Activated naive CD4-positive, alpha-beta T cell treated with anti-CD3 and anti-CD28 coated beads, Interleukin-2, amount 50 U/mL, for 72 hours (primary cell): ENCODE measurements around the gene CRHR1. TPM values are rescaled to one million over a fixed set of nuclear protein-coding genes. Genes with fewer than 3 reads are reported as not detected.
"Not testable (repeated sequence)": the region's sequence is repeated elsewhere in the genome, so short reads cannot be mapped to it uniquely, and the experiment has no call there.

Source experiments
- ATAC-seq, 2 donors: fragments of 150-1000 bp; cut with Tn5 transposase; 2 replicates each; pipeline ENCODE4 v1.10.0; 2021; ENCODE audit warnings: mild to moderate bottlenecking in 2 of 2, moderate library complexity in 2 of 2
- DNase-seq, 2 donors: peaks; one replicate each; pipeline ENCODE4 v3.0.0; 2021 to 2022; ENCODE audit warnings: low spot score in 2 of 2
- H3K27ac Mint-ChIP-seq, 2 donors: one replicate each; pipeline ENCODE4 v1.8.0; 2022; ENCODE audit warnings: mild to moderate bottlenecking in 2 of 2, mixed read lengths in 2 of 2
- H3K36me3 Mint-ChIP-seq, 2 donors: one replicate each; pipeline ENCODE4 v1.8.0; 2022; ENCODE audit warnings: mixed read lengths in 2 of 2
- H3K9me3 Mint-ChIP-seq, 2 donors: one replicate each; pipeline ENCODE4 v1.8.0; 2022; ENCODE audit warnings: mixed read lengths in 2 of 2
- total RNA-seq, 2 donors: library from RNA; stranded (reverse); gene quantifications; one replicate each; pipeline ENCODE4 v1.2.3, GENCODE V29; 2022

CRHR1 gene
- total RNA-seq, 2 donors from 2014 or later: 0.32 TPM; not detected in 1

DNA sequence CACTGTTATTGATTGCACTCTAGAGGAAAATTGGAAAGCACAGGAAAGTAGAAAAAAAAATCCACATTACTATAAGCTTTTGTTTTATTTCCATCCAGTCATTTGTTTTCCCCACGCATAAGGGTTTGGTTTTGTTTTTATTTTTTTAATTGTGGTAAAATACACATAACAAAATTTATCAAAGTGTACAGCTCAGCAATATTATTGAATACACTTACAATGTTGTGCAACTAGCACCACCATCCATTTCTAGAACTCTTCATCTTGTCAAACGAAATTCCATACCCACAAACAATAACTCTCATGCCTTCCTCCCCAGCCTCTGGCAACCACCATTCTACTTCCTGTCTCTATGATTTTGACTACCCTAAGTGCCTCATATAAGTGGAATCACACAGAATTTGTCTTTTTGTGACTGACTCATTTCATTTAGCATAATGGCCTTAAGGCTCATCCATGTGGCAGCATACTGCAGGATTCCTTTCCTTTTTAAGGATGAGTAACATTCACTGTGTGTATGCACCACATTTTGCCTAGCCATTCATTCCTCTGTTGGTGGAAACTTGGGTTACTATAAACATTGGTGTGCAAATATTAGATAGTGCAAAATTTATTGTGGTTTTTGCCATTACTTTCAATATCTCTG, 71.7 kb downstream of the CRHR1 start:
- Mint-ChIP-seq H3K27ac (no peak overlapping the region), H3K9me3 (no peaks in the 10 kb centered on the region), H3K36me3 (no peaks in the 10 kb centered on the region)
- ATAC-seq: no peak
- DNase-seq: no peak

DNA sequence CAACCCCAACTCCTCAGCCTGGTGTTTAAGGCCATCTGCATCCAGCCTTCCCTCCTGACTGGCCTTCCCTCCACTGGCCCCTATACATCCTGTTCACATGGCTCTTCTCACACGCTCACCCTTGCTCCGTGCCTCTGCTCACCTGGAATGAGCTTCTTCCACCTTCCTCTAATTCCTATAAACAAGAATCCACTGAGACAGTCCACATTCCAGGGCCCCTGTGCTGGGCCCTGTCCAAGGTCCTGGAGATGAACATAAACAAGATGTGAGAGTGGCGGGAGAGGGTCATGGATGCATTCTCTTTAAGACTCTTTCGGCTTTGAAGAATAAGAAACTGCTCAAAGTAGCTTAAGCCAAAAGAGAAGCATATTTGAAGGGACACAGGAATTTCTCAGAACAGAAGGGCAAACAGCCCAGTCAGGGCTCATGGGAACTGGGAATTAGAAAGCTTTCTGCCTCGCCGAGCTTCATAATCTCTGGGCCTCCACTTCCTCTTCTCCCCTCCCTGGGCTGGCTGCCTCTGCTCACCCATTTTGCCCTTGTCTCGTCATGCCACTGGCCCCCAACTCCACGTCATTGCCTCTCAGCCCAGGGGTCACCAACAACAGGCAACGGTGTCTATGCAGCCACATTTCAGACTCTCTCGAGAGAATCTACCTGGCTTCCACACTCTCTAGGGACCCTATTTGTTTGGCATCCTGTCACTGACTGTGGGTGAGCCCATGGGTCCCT, 74.0 kb downstream of the CRHR1 start:
- H3K36me3 Mint-ChIP-seq: no peaks in the 10 kb centered on the region
- no peaks in the 10 kb centered on the region for H3K9me3 Mint-ChIP-seq
- no peak overlapping the region for H3K27ac Mint-ChIP-seq
- no peak for ATAC-seq
- DNase-seq: no peak

DNA sequence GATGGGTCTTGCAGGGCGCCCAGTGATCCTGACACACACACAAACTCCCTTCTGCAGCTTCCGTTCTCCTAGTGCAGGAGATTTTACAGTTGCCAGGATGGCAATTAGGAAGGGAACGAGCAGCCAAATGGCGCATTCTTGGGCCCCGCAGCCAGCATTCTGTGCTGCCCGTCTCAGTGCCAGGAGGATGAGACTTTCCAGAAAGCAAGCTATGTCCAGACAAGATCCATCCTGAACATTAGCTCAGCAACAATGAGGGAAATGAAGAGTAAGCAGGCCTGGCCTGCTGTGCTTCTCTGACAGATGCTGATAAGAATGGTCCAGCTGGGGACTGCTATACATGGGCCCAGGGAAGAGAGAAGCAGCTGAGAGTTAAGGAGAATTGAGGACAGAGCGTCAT, 77.0 kb downstream of the CRHR1 start:
- H3K36me3 Mint-ChIP-seq: no peaks in the 10 kb centered on the region
- no peak for DNase-seq
- ATAC-seq: no peak
- H3K9me3 Mint-ChIP-seq: no peaks in the 10 kb centered on the region
- no peak overlapping the region for H3K27ac Mint-ChIP-seq

DNA sequence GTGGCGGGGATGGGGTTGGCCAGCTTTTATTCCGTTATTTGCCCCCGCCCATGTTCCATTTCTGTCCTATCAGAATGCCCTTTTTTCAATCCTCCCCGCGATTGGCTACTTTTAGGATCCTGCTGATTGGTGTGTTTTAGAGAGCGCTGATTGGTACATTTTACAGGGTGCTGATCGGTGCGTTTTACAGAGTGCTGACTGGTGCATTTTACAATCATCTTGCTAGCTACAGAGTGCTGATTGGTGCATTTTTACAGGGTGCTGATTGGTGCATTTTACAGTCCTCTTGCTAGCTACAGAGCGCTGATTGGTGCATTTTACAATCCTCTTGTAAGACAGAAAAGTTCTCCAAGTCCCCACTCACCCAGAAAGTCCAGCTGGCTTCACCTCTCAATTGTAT, 78.0 kb downstream of the CRHR1 start:
- not testable (repeated sequence) for H3K27ac Mint-ChIP-seq, DNase-seq, ATAC-seq, H3K9me3 Mint-ChIP-seq, H3K36me3 Mint-ChIP-seq

DNA sequence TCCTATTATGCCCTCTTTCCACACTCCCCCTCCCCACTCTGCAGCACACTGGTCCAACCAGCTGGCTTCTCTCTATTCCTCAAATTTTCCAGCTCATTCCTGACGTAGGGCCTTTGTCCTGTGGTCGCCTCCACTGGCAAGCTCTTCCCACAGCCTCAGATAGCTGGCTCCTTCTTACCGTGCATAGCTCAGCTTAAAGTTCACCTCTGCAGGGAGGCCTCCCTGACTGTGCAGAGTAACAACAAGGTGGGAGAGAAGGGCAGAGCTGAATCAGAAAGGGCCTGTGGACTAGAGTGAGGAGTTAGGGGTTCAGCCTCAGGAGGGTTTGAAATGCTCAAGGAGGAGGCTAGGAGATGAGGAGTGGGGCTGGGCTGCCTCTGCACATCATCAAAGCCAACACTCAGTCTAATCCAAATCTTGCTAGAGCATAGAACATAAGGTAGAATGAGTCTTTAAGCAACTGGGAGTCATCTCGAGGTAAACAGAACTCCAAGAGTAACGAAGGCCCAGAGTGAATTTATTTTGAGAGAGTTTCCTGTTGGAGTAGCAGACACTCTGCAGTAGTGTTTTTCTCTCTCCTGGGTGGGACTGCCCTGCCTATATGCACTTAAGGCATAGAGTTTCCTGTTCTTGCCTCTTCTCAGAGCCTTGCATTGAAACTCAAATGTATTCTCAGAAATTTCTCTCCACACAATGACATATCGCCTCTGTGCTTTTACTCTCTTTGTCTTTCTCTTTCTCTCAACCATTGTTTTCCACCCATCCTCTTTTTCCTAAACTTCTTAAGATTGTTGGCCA, 79.9 kb downstream of the CRHR1 start:
- DNase-seq (no peak), ATAC-seq (no peak)
- no peaks in the 10 kb centered on the region for H3K36me3 Mint-ChIP-seq
- H3K9me3 Mint-ChIP-seq: no peaks in the 10 kb centered on the region
- no peak overlapping the region for H3K27ac Mint-ChIP-seq

DNA sequence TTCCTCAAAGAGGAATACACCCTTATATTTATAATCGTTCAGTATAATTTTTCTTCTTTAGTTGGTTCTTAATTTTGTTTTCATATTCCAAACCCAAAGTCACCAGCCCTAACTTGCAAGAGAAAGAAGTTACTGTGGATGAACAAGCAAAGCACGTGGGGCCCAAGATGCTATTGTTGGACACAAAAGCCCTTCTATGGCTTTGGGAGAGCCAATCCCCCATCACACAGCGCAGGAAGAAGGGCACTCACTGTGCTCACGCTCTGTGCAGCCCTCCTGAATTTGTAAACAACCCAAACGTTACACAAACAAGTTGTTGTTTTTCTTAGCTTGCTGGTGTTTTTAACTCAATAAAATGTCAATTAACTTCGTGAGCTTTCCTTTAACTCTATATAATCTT, 83.1 kb downstream of the CRHR1 start:
- Mint-ChIP-seq H3K36me3 (no peaks in the 10 kb centered on the region), H3K9me3 (no peaks in the 10 kb centered on the region), H3K27ac (no peak overlapping the region)
- ATAC-seq (no peak), DNase-seq (no peak)

DNA sequence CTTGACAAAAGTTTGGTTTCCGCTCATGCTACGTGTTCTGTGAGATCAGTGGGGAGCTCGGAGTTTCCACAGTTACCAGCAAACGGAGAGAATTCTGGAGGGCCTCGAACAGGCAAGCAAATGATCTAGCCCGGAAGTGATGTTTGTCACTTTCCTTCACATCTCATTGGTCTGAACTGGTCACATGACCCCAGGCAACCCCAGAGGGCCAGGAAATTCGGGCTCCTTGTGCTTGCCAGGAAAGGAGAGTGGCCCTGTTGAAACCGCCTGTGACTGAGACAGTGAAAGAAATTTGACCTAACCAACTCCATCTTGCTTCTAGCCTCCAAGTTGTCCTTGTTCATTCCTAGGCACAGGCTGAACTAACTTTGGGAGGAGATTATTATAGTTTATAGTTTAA, 83.6 kb downstream of the CRHR1 start:
- no peak for DNase-seq
- H3K27ac Mint-ChIP-seq: no peak overlapping the region
- no peaks in the 10 kb centered on the region for H3K36me3 Mint-ChIP-seq
- ATAC-seq: no peak
- H3K9me3 Mint-ChIP-seq: no peaks in the 10 kb centered on the region

DNA sequence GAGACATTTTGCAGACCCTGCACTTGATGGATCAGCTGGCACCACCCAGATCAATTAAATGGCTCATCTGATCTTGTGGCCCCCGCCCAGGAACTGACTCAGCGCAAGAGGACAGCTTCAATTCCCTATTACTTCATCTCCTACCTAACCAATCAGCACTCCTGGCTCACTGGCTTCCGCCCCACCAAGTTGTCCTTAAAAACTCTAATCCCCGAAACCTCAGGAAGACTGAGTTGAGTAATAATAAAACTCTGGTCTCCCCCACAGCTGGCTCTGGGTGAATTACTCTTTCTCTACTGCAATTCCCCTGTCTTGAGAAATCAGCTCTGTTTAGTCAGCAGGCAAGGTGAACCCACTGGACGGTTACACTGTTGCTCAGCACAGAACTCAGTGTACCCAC, 84.2 kb downstream of the CRHR1 start:
- Mint-ChIP-seq H3K9me3 (no peaks in the 10 kb centered on the region), H3K27ac (no peak overlapping the region), H3K36me3 (no peaks in the 10 kb centered on the region)
- ATAC-seq: no peak
- DNase-seq: no peak

DNA sequence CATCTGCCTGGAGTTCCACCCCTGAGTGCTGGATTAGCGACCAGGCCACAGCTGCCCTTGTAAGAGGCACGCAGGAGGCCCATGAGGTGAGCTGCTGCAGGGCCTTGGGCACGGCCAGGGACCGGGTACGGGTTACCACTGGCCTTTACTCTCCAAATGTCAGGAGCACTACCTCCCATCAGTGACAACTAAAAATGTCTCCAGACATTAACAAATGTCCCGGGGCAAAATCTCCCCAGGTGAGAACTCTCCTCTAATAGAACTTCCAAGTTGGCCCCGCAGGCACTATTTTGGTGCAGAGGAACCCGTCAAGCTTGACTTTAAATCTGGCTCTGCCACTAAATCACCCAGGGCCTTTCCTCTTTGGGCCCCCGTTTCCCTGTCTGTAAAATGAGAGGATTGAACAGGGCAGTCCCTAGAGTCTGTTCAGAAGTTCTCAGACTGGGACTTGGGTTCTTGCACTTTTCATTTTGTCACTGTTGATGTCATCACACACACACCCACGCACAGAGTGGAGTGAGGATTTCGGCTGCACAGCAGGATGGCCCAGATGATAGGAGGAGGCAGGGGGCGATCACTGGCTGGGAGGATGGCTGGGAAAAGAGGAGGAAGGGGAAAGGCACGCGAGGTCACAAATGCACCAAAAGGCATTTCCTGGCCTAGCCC, 85.7 kb downstream of the CRHR1 start:
- ATAC-seq: no peak
- H3K9me3 Mint-ChIP-seq: no peaks in the 10 kb centered on the region
- no peaks in the 10 kb centered on the region for H3K36me3 Mint-ChIP-seq
- no peak overlapping the region for H3K27ac Mint-ChIP-seq
- no peak for DNase-seq

DNA sequence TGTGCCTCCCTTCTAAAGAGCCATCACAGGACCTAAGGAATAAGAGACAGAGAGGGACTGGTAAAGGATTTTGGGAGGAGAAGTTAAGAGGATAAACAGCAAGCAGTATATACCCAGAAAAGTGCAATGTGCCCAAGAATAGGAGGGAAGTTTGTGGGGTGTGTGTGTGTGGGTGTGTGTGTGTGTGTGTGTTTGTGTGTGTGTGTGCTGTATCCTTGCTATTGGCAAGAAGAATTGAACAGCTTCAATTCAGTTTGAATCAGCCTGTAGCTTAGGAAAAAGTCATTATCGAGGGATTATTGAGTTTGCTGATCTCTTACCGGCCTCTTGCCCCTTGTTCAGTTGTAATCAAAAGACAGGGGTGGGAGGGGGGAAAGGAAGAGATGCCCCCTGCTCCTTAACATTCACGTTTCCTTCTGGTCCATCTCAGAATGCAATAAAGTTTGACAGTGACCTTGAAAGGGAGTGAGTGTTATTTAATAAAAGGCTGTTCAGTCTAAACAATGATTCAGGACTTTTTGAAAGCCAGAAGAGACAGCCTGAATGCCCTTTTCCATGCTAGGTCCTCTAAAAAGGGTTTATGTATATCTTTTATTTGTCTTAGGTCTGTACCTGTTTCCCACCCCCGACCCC, 86.3 kb downstream of the CRHR1 start:
- H3K9me3 Mint-ChIP-seq: no peaks in the 10 kb centered on the region
- ATAC-seq: no peak
- DNase-seq: no peak
- no peak overlapping the region for H3K27ac Mint-ChIP-seq
- no peaks in the 10 kb centered on the region for H3K36me3 Mint-ChIP-seq

DNA sequence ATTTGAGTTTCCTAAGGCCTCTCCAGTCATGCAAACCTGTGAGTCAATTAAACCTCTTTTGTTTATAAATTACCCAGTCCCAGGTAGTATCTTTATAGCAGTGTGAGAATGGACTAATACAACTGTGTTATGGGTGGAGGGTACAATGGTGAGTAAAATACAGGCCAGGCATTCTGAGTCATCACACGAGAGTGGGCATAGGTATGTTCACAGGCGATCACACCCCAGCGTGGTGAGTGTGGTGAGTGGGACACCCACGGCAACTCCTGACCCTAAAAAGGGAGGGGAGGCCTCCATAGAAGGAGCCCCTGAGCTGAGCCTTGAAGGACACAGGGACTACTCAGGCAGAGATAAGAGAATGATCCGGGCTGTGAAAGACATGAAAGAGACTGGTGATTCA, 87.6 kb downstream of the CRHR1 start:
- ATAC-seq: peak; percentile 30 to 44

DNA sequence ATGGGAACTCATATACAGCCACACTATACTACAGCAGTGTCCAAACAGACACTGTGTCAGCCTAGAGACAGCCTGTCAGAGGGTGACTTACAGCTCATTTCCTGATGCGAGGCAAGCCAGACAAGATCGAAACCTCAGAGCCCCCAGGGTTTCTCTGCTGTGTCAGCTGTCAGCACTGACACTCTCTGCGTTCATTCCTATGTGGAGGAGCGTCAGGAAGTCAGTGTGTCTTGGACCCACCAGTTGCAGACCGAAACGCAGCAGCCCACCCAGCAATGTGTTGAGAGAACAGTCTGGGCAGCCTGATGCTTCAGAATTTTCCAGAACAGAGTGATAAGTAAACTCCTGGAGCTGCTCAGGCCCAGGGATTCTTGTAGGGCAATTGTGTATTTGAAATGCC, 89.6 kb downstream of the CRHR1 start:
- Mint-ChIP-seq H3K36me3 (no peaks in the 10 kb centered on the region), H3K9me3 (no peaks in the 10 kb centered on the region), H3K27ac (no peak overlapping the region)
- ATAC-seq (peak; percentile 79 to 87), DNase-seq (peak in 1 of 2 donors; percentile 20)

More for the DNA sequence above, 87.6 kb downstream of the CRHR1 start:
- DNase-seq: no peak
- no peaks in the 10 kb centered on the region for H3K36me3 Mint-ChIP-seq
- H3K9me3 Mint-ChIP-seq: no peaks in the 10 kb centered on the region
- H3K27ac Mint-ChIP-seq: no peak overlapping the region

DNA sequence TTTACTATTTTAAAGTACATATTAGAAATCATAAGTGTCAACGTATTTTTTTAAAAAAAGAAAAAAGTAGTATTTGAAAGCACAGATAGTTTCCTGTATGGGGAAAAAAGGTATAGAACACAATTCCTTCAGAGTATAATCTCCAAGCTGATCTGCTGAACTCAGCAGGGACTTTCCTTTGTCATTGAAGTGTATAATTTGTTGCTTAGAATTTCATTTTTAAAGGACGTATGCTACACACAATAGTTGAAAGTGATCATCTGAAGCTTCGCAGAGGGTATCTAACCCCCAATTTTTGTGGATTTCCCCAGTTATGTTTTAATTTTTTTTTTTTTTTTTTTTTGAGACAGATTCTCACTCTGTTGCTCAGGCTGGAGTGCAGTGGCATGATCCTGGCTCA, 90.0 kb downstream of the CRHR1 start:
- ATAC-seq (no peak), DNase-seq (no peak)
- H3K27ac Mint-ChIP-seq: no peak overlapping the region
- no peaks in the 10 kb centered on the region for H3K36me3 Mint-ChIP-seq
- no peaks in the 10 kb centered on the region for H3K9me3 Mint-ChIP-seq

DNA sequence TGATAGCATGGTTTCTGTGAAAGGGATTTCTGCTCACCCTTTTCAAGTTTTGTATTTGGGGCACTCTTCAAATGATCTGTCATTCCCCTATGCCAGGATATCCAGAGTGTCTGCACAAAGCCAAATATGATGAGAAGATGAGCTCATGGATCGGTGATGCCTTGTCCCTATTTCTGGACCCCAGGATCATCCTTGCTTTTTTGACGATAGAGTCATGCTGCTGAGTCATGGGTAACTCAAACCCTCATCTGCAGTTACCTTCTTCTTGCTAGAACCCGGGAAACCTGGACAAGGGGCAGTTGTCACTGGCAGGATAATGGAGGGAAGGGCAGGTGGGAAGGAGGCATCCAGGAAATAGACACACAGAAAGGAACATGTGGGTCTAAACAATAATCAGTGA, 92.4 kb downstream of the CRHR1 start:
- ATAC-seq: no peak
- Mint-ChIP-seq H3K36me3 (no peaks in the 10 kb centered on the region), H3K27ac (no peak overlapping the region), H3K9me3 (no peaks in the 10 kb centered on the region)
- no peak for DNase-seq

DNA sequence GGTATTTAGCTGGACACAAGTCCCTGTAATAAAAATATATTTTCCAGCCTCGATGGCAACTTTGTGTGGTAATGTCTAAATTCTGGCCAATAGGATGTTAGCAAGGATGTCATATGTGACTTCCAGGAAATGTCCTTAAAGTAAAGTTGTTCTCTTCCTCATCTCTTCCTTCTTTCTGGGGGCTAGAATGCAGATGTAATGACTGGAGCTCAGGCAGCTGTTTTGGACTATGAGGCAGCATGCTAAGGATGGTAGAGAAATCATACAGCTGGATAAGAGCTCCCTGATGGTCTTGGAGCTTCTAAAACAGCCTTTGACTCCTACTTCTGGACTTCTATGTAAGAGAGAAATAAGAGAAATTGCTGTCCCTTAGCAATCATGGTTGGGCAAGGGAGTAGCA, 93.3 kb downstream of the CRHR1 start:
- H3K36me3 Mint-ChIP-seq: no peaks in the 10 kb centered on the region
- H3K27ac Mint-ChIP-seq: no peak overlapping the region
- ATAC-seq (no peak), DNase-seq (no peak)
- H3K9me3 Mint-ChIP-seq: no peaks in the 10 kb centered on the region

DNA sequence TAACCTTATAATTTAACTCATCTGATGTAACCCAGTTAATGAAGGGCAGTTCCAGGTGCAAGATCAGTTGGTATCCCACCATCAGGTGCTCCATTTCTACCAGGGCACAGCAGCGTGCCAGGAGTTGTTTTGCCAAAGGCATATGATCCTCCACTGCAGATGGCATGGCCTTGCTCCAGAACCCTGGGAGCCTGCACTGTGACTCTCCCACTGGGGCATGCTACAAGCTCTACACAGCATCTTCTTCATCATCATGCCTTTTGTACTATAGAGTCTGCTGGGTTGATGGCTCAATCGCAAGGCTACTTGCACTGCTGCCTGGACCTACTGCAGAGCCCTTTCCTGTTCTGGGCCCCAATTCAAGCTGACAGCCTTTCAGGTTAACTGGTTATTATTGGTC, 98.9 kb downstream of the CRHR1 start:
- ATAC-seq: no peak
- no peaks in the 10 kb centered on the region for H3K36me3 Mint-ChIP-seq
- peaks cover 0 to 3% of the 10 kb centered on the region in 2 donors for H3K9me3 Mint-ChIP-seq
- H3K27ac Mint-ChIP-seq: no peak overlapping the region
- DNase-seq: no peak
